Measurements from ENCODE around the gene NPR3. TPM values are rescaled to one million over a fixed set of nuclear protein-coding genes. Genes with fewer than 3 reads are reported as not detected.

The NPR3 gene
- total and polyA plus RNA-seq, 2 experiments from 2014 or later: 0.07 to 0.15 TPM

- no peak for TF ChIP-seq CTCF (conservative IDR thresholded peaks at IDR 0.05; ENCODE audit: low read depth in 2 of 2)
- no peak for TF ChIP-seq ZNF114 (CRISPR knock-in tag; IDR thresholded peaks at IDR 0.05)
- no peak for TF ChIP-seq STAT1 (IDR thresholded peaks at IDR 0.05; ENCODE audit: unreplicated experiment)
Measured at GRCh38 chr5:32721626-32722025, 10.5 kb downstream of the NPR3 start (continued).

- H3K79me2 ChIP-seq (replicated peaks; ENCODE audit: insufficient read depth): no peaks in the 10 kb centered on the region
- H3K4me3 ChIP-seq: no peak overlapping the region
- no peaks in the 10 kb centered on the region for H3K36me3 Mint-ChIP-seq (ENCODE audit: low read depth)
- no peak overlapping the region for H3K27ac ChIP-seq (ENCODE audit: low read depth)
- no peak overlapping the region for H3K27ac Mint-ChIP-seq
- no peak overlapping the region for H3K4me2 ChIP-seq
- DNase-seq (ENCODE audit: low spot score): no peak
- H2AFZ ChIP-seq: no peak overlapping the region
- H3F3A ChIP-seq (replicated peaks; ENCODE audit: low read depth): no peaks in the 10 kb centered on the region
- peaks cover 21% of the 10 kb centered on the region for H3K9me3 Mint-ChIP-seq
- no peaks in the 10 kb centered on the region for H3K4me1 Mint-ChIP-seq
- no peaks in the 10 kb centered on the region for H3K36me3 ChIP-seq (ENCODE audit: insufficient read depth)
- no peaks in the 10 kb centered on the region for H3K4me1 ChIP-seq (ENCODE audit: insufficient read depth)
- H3K27me3 ChIP-seq (ENCODE audit: insufficient read depth): no peaks in the 10 kb centered on the region
- H3K27me3 Mint-ChIP-seq (ENCODE audit: insufficient read depth, low read depth, poor library complexity): peaks cover 5% of the 10 kb centered on the region
- H4K20me1 ChIP-seq (replicated peaks; ENCODE audit: insufficient read depth): no peaks in the 10 kb centered on the region
- no peak for ATAC-seq
- peaks cover 12% of the 10 kb centered on the region; the same call in 1 of the 2 replicates for H3K9me2 ChIP-seq (ENCODE audit: insufficient read depth)
- no peak overlapping the region for H3K4me3 Mint-ChIP-seq
- TF ChIP-seq JUNB (IDR thresholded peaks at IDR 0.05; ENCODE audit: unreplicated experiment) (no peak), ZNF331 (CRISPR knock-in tag; IDR thresholded peaks at IDR 0.05; ENCODE audit: low read depth) (no peak), EZH2 (IDR thresholded peaks at IDR 0.05; ENCODE audit: low read depth, unreplicated experiment) (no peak), POLR2AphosphoS5 (IDR thresholded peaks at IDR 0.05; ENCODE audit: low read depth) (no peak), NANOG (IDR thresholded peaks at IDR 0.05; ENCODE audit: borderline replicate concordance) (no peak), ETS1 (IDR thresholded peaks at IDR 0.05) (no peak), CREB1 (CRISPR knock-in tag; IDR thresholded peaks at IDR 0.05; ENCODE audit: low read depth) (no peak), CTCF (conservative IDR thresholded peaks at IDR 0.05; ENCODE audit: low read depth in 2 of 2) (no peak), REST (IDR thresholded peaks at IDR 0.05; ENCODE audit: unreplicated experiment) (no peak), EZH2phosphoT487 (IDR thresholded peaks at IDR 0.05; ENCODE audit: unreplicated experiment) (no peak)
Measured at GRCh38 chr5:32722957-32723356, 11.8 kb downstream of the NPR3 start.

Measured in GM23338 (cell line).